ENCODE results near the gene A3GALT2. TPM values are rescaled to one million over a fixed set of nuclear protein-coding genes. Genes with fewer than 3 reads are reported as not detected.

Gene A3GALT2
- total RNA-seq, 1 donor from 2014 or later, result not detected

GRCh38 chr1:33269621-33270020, 51.3 kb downstream of the A3GALT2 start:
- H3K4me3 ChIP-seq, result no peak overlapping the region
- peak overlapping the region; percentile 60 for H3K27ac ChIP-seq
- peaks cover 74% of the 10 kb centered on the region for H3K4me1 ChIP-seq
- no peaks in the 10 kb centered on the region for H3K27me3 ChIP-seq
- no peaks in the 10 kb centered on the region for H3K9me3 ChIP-seq
- TF ChIP-seq POLR2A (IDR thresholded peaks at IDR 0.05), result no peak
- no peaks in the 10 kb centered on the region for H3K36me3 ChIP-seq
- intact Hi-C loops (cut with DNase I), result no loop called here
- no peak for DNase-seq (ENCODE audit: extremely low spot score in 2 of 2)

- no peaks in the 10 kb centered on the region for H3K27me3 ChIP-seq
- no peaks in the 10 kb centered on the region for H3K9me3 ChIP-seq
- H3K27ac ChIP-seq, result peak overlapping the region; percentile 60
- H3K4me1 ChIP-seq, result peaks cover 76% of the 10 kb centered on the region
- no peak for DNase-seq (ENCODE audit: extremely low spot score in 2 of 2)
- no peak for TF ChIP-seq POLR2AphosphoS5 (IDR thresholded peaks at IDR 0.05; ENCODE audit: insufficient read depth in 1 of 2, low read depth in 1 of 2)
- no peak overlapping the region for H3K4me3 ChIP-seq
- H3K36me3 ChIP-seq, result no peaks in the 10 kb centered on the region
- intact Hi-C loops (cut with DNase I), result no loop called here
Measured at GRCh38 chr1:33268927-33269610, 51.8 kb downstream of the A3GALT2 start.

- intact Hi-C loops (cut with DNase I), result no loop called here
- Histone ChIP-seq H3K4me3 (no peak overlapping the region), H3K27ac (peak overlapping the region; percentile 60), H3K27me3 (no peaks in the 10 kb centered on the region), H3K4me1 (peaks cover 78% of the 10 kb centered on the region), H3K36me3 (no peaks in the 10 kb centered on the region), H3K9me3 (no peaks in the 10 kb centered on the region)
- TF ChIP-seq POLR2AphosphoS5 (IDR thresholded peaks at IDR 0.05; ENCODE audit: insufficient read depth in 1 of 2, low read depth in 1 of 2), result no peak
- no peak for TF ChIP-seq CTCF (IDR thresholded peaks at IDR 0.05)
- no peak for TF ChIP-seq POLR2A (IDR thresholded peaks at IDR 0.05)
- no peak for DNase-seq (ENCODE audit: extremely low spot score in 2 of 2)
Measured at GRCh38 chr1:33268457-33268856, 52.4 kb downstream of the A3GALT2 start.

GRCh38 chr1:33267468-33268205, 53.3 kb downstream of the A3GALT2 start:
- peaks cover 83% of the 10 kb centered on the region for H3K4me1 ChIP-seq
- no peak for DNase-seq (ENCODE audit: extremely low spot score in 2 of 2)
- TF ChIP-seq POLR2A (IDR thresholded peaks at IDR 0.05), result no peak
- TF ChIP-seq POLR2AphosphoS5 (IDR thresholded peaks at IDR 0.05; ENCODE audit: insufficient read depth in 1 of 2, low read depth in 1 of 2), result no peak
- TF ChIP-seq CTCF (IDR thresholded peaks at IDR 0.05), result no peak
- no peak overlapping the region for H3K4me3 ChIP-seq
- intact Hi-C loops (cut with DNase I), result no loop called here
- no peaks in the 10 kb centered on the region for H3K36me3 ChIP-seq
- H3K27ac ChIP-seq, result peak overlapping the region; percentile 60
- H3K27me3 ChIP-seq, result no peaks in the 10 kb centered on the region
- H3K9me3 ChIP-seq, result no peaks in the 10 kb centered on the region

GRCh38 chr1:33266766-33267165, 54.1 kb downstream of the A3GALT2 start:
- H3K4me3 ChIP-seq, result no peak overlapping the region
- peaks cover 86% of the 10 kb centered on the region for H3K4me1 ChIP-seq
- no peaks in the 10 kb centered on the region for H3K9me3 ChIP-seq
- no peak for TF ChIP-seq CTCF (IDR thresholded peaks at IDR 0.05)
- TF ChIP-seq POLR2A (IDR thresholded peaks at IDR 0.05), result no peak
- H3K36me3 ChIP-seq, result no peaks in the 10 kb centered on the region
- DNase-seq (ENCODE audit: extremely low spot score in 2 of 2), result no peak
- no peaks in the 10 kb centered on the region for H3K27me3 ChIP-seq
- intact Hi-C loops (cut with DNase I), result no loop called here
- no peak overlapping the region for H3K27ac ChIP-seq

Data from vagina (tissue), 2 donors.